Activated CD4-positive, alpha-beta T cell treated with anti-CD3 and anti-CD28 coated beads, Interleukin-2, amount 10 ng/mL, durations not matched to agents 24 days and 14 days (primary cell): Measurements from ENCODE around the gene UBE2I. TPM values are rescaled to one million over a fixed set of nuclear protein-coding genes. Genes with fewer than 3 reads are reported as not detected.
A peak's percentile ranks its signal among the peaks of the same experiment; 100 is the strongest.

Experiments
- DNase-seq: peaks from one replicate; pipeline ENCODE4 v3.0.0; 2022
- H3K27ac Mint-ChIP-seq: one replicate; pipeline ENCODE4 v1.8.0; 2022; ENCODE audit warnings: mild to moderate bottlenecking, mixed read lengths
- H3K27me3 Mint-ChIP-seq: one replicate; pipeline ENCODE4 v1.8.0; 2022; ENCODE audit warnings: mixed read lengths
- H3K36me3 Mint-ChIP-seq: one replicate; pipeline ENCODE4 v1.8.0; 2022; ENCODE audit warnings: low read depth, mild to moderate bottlenecking, mixed read lengths
- H3K4me1 Mint-ChIP-seq: one replicate; pipeline ENCODE4 v1.8.0; 2021; ENCODE audit warnings: mixed read lengths
- H3K4me3 Mint-ChIP-seq: one replicate; pipeline ENCODE4 v1.8.0; 2022; ENCODE audit warnings: mild to moderate bottlenecking, moderate library complexity, mixed read lengths
- H3K9me3 Mint-ChIP-seq: one replicate; pipeline ENCODE4 v1.8.0; 2021; ENCODE audit warnings: mixed read lengths
- intact Hi-C: fragments of 100-400 bp; cut with micrococcal nuclease; formaldehyde crosslinking; loops from one replicate; pipeline ENCODE4 v1.15.1; 2023
- total RNA-seq: library from RNA; stranded (reverse); gene quantifications from 2 replicates; pipeline ENCODE4 v1.2.3, GENCODE V29; 2022

UBE2I gene
- total RNA-seq, 1 donor from 2014 or later: 278 TPM

DNA sequence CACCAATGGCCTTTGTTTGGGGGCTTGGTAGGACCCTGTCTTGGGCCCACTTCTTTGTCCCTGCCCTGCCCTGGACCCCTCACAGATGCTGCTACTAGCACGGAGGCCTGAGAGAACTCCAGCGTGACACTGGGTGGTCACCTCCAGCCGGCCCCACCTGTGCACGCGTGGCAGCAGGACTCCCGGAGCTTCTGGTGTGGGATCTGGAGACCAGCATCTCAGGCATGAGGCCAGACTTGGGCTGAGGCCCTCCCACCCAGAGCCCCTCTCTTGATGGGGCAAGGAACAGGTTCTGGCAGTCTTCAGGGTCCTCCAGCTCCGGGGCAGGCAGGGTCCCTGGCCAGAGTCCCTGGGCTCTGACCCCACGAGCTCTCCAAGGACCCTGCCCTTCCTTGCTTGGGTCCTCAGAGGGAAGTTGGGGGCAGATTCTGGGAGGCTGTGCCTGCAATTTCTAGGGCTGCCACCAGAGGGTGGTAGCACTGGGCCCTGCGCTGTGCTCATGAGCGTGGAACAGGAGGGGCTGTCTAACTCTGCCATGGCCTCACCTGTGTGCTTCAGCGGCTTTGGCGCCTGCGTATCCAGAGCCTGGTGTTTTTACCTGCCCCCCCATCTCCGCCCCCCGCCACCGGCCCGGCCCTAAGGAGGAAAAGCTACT, 21.0 kb downstream of the UBE2I start:
- peaks cover 10% of the 10 kb centered on the region for H3K4me1 Mint-ChIP-seq
- H3K4me3 Mint-ChIP-seq: no peak overlapping the region
- peaks cover 19% of the 10 kb centered on the region for H3K27me3 Mint-ChIP-seq
- H3K27ac Mint-ChIP-seq: no peak overlapping the region
- intact Hi-C loops: no loop called here
- no peaks in the 10 kb centered on the region for H3K36me3 Mint-ChIP-seq
- H3K9me3 Mint-ChIP-seq: no peaks in the 10 kb centered on the region
- DNase-seq: peak; percentile 70

DNA sequence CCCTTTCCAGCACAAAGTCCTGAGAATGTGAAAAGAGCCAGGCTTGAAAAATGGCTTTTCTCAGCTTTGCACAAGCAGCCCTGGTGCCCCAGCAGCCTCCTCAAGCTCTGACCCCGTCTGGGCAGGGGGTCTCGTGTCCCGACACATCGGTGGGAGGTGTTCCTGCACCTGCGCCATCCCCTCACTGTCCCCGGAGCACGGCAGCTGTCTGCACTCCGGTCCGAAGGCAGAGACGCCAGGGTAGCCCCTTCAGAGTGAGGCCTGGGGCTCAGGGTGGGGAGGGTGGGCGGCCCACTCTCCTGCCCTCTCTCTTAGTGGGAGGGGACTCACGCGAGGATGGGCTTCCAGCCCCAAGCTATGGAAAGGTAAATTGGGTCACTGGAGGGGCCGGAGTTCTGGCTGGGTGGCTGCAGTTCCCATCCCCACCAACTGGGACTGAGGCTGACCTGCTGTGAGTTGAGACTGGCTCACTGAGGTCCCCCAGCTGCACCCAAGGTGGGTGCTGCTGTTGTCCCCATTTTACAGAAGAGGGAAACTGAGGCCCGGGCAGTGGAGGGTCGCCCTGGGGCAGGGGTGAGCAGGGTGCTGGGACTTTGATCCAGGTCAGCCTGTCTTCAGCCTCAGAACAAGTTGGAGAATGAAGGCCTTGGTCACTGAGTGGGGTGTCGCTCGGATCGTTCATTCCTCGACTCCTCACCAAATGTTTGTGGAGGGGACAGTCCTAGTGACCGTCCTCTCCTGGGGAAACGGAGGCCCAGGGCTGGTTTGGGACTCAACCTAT, 21.7 kb downstream of the UBE2I start:
- H3K9me3 Mint-ChIP-seq: no peaks in the 10 kb centered on the region
- intact Hi-C loops: no loop called here

DNA sequence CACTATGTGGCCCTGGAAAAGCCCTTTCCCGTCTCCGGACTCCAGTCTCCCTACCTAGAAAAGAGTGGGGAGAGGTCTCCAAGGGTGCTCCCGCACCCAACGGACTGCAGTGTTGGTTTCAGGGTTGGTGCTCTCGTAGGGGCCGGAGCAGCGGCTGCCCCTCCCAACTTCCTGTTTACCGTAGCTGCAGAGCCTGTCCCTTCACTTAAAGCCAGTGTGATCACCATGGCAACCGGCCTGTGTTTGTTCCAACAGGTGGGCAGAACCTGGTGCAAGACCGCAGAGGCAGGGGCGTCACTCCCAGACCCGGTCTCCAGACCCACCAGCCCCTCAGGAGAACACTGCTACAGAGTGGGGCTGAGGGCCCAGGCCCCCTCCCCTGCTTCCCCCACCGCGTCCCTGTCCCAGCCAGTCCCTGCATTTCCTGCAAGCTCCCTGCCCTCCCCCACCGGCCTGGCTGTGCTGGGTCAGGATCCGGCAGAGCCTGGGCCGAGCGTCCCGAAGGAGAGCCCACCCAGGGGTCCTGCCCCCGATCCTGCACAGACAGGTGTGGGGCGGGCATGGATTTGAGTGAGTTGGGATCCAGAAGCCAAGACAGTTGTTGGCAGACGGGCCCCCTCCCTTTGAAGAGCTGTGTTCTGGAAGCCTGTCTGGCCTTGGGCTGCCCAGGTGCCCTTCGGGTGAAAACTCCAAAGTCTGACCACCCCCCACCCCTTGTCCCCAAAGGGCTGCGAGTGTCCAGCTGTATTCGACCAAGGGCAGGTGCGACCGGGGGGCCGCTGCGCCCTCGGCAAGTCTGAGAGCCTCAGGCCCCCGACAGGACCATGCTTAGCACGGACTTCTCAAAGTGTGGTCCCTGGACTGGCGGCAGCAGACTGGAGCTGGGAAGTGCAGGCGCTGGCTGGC, 22.5 kb downstream of the UBE2I start:
- Mint-ChIP-seq H3K9me3 (no peaks in the 10 kb centered on the region), H3K27me3 (peaks cover 28% of the 10 kb centered on the region), H3K4me3 (peak overlapping the region; percentile 69), H3K27ac (peak overlapping the region; percentile 53), H3K4me1 (peaks cover 10% of the 10 kb centered on the region), H3K36me3 (no peaks in the 10 kb centered on the region)
- intact Hi-C loops: no loop called here
- peak; percentile 93 for DNase-seq

More for the DNA sequence above, 21.7 kb downstream of the UBE2I start:
- H3K4me3 Mint-ChIP-seq: peak overlapping the region; percentile 67
- DNase-seq: no peak
- H3K27me3 Mint-ChIP-seq: peaks cover 25% of the 10 kb centered on the region
- no peak overlapping the region for H3K27ac Mint-ChIP-seq
- peaks cover 10% of the 10 kb centered on the region for H3K4me1 Mint-ChIP-seq
- no peaks in the 10 kb centered on the region for H3K36me3 Mint-ChIP-seq

DNA sequence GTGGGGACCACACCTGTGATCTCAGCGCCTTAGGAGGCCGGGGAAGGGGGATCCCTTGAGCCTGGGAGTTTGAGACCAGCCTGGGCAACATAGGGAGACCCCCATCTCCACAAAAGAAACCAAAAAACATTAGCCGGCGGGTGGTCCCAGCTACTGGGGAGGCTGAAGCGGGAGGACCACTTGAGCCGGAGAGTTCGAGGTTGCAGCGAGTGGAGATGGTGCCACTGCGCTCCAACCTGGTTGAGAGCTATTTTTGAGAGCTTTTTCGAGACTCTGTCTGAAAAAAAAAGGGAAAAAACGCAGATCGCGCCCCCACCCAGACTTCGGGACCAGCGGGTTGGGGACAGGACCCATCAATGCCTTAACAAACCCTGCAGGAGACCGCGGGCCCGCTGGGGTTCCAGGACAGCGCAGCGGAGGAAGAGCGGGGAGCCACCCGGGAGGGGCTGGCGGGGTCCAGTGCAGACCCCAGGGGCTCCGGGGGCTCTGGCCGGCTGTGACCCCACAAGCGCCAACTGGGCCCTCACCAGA, 23.2 kb downstream of the UBE2I start:
- DNase-seq: peak; percentile 67
- Mint-ChIP-seq H3K27ac (no peak overlapping the region), H3K4me3 (peak overlapping the region; percentile 69), H3K27me3 (peaks cover 28% of the 10 kb centered on the region), H3K4me1 (peaks cover 10% of the 10 kb centered on the region), H3K9me3 (no peaks in the 10 kb centered on the region), H3K36me3 (no peaks in the 10 kb centered on the region)
- intact Hi-C loops: loop anchor here (1.0 kb wide), 1 partner anchor 23 kb away; the partner anchor contains the start of gene UBE2I

DNA sequence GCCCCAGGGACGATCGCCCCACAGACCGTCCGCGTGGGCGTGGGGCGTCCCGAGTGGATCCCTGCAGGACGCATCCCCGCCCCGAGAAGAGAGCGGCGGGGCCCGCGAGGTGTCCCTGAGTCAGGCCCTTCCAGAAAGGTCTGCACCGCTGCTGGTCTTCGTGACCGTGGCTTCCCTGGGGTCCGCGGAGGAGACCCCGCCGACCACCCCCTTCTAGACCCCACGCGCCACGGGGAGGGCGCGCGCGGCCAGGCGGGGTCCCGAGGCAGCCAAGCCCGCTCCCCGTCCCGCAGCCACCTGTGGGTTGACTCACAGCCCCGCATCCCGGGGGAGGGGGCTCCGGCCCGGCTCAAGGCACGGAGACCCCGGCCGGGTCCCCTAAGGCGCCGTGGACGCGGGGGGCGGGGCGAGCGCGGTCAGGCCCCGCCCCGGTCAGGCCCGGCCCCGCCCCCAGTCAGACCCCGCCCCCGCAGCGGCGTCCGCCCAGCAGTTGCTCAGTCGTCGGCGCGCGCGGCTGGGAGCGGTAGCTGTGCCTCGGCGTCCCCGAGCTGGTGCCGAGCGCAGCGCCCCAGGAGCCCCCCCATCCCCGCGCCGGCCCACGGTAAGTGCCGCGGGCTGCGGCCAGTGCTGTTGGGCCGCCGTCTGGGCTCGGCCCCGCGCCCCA, 23.8 kb downstream of the UBE2I start, which contains the start of gene BAIAP3:
Gene BAIAP3 (plus strand): TSS at position 497 of the 664 bp plus-strand sequence. CDS start 4,905 bp downstream, outside the sequence.
- Mint-ChIP-seq H3K36me3 (no peaks in the 10 kb centered on the region), H3K4me3 (peak within 1 kb of the TSS; percentile 69), H3K9me3 (no peaks in the 10 kb centered on the region), H3K4me1 (peaks cover 10% of the 10 kb centered on the region), H3K27ac (no peak within 1 kb of the TSS), H3K27me3 (peaks cover 28% of the 10 kb centered on the region)
- intact Hi-C loops: loop anchor here (1.0 kb wide), 1 partner anchor 24 kb away; the partner anchor contains the start of gene UBE2I
- peak; percentile 87 for DNase-seq

DNA sequence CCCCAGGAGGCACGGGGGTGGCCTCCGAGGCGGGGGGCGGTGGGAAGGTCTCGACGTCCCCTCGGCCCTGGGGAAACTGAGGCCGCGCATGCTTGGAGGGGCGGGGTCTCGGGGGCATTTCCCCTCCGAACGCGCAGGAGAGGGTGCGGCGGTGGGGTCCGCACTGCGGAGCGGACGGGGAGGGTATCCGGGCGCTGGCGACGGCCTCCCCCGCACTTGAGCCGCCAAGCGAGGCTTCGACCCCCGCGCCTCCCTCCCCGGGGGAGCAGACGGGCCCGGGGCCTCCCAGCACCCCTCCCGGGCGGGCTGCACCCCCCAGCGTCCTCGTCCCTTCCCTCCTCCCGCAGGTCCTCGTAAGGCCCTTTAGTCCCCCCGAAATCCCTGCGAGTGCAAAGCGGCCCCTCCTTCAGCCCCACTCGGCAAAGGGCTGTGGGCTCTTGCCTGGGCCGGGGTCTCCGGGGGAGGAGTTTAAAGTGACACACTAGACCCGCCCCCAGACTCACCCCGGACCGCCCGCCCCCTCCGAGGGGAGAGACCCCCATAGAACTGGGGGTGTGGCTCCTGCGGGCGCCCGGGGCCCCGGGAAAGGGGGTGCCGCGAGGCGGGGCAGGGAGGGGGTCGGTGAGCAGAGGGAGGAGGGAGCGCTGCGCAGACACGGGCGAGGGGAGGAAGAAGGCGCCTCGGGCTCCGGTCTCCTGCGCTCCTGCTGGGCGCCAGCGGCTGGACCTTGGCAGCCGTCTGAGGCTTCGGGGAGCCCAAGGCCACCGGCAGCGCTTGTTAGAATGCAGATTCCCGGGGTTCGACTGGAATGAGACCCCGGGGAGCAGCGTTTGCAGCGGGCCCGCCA, 24.6 kb downstream of the UBE2I start:
- peaks cover 10% of the 10 kb centered on the region for H3K4me1 Mint-ChIP-seq
- intact Hi-C loops: loop anchor here (1.0 kb wide), 1 partner anchor 25 kb away; the partner anchor contains the start of gene UBE2I
- no peaks in the 10 kb centered on the region for H3K36me3 Mint-ChIP-seq
- no peak overlapping the region for H3K4me3 Mint-ChIP-seq
- H3K27ac Mint-ChIP-seq: no peak overlapping the region
- H3K9me3 Mint-ChIP-seq: no peaks in the 10 kb centered on the region
- peaks cover 28% of the 10 kb centered on the region for H3K27me3 Mint-ChIP-seq
- peak; percentile 58 for DNase-seq

DNA sequence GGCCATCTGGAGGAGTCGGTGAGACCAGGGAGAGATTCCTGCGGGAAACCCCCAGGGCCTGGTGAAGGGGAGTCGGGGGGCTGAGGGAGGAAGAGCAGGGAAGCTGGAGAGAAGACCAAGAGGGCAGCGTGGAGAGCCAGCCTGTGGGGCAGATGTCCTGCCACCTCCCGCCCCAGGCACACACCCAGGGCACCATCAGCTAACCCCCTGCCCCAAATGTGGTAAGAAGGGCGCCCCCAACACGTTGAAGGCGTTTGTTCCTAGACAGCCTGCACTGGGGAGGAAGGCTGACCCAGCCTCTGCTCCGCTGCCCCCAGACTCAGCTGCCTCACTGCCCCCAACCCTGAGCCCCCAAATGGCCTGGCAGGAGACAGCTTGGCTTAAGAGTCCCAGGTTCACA, 25.3 kb downstream of the UBE2I start:
- Mint-ChIP-seq H3K36me3 (no peaks in the 10 kb centered on the region), H3K4me3 (no peak overlapping the region), H3K27ac (no peak overlapping the region), H3K27me3 (peaks cover 28% of the 10 kb centered on the region), H3K9me3 (no peaks in the 10 kb centered on the region), H3K4me1 (peaks cover 10% of the 10 kb centered on the region)
- intact Hi-C loops: no loop called here
- peak; percentile 55 for DNase-seq

DNA sequence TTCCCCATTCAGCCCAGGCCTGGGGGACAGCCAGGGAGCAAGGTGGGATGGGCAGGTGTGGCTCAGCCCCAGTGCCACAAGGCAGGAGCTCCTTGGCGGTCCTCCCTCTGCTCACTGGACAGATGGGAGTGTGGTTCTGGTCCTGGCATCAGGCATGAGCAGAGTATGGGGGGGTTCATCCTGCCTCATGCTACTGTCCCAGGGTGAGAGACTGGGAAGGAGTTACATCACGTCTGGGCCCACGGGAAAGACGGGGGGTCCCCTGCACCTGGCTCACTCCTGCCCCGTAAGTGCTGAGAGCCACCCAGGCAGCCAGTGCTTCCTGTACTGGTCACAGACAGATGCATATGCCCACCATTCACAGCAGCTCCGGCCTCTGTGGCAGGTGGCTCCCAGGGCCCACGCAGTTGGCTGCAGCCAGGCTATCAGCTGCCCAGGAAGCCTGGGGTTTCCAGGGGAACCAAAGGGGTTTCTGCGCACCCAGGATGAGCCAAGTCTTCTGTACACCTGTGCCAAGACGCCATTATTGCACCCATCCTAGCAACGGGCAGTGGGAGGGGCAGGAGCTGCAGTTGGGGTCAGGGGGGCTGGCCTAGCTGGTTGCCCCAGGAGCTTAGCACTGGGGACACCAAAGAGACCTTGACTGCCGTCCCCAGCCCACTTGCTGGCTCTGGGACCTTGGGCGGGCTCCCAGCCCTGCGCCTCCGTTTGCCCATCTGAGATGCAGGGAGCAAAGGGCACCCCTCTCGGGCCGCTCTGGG, 26.0 kb downstream of the UBE2I start:
- DNase-seq: peak; percentile 63
- H3K27ac Mint-ChIP-seq: peak overlapping the region; percentile 32
- H3K27me3 Mint-ChIP-seq: peaks cover 28% of the 10 kb centered on the region
- H3K9me3 Mint-ChIP-seq: no peaks in the 10 kb centered on the region
- peaks cover 10% of the 10 kb centered on the region for H3K4me1 Mint-ChIP-seq
- no peaks in the 10 kb centered on the region for H3K36me3 Mint-ChIP-seq
- H3K4me3 Mint-ChIP-seq: no peak overlapping the region
- intact Hi-C loops: no loop called here

DNA sequence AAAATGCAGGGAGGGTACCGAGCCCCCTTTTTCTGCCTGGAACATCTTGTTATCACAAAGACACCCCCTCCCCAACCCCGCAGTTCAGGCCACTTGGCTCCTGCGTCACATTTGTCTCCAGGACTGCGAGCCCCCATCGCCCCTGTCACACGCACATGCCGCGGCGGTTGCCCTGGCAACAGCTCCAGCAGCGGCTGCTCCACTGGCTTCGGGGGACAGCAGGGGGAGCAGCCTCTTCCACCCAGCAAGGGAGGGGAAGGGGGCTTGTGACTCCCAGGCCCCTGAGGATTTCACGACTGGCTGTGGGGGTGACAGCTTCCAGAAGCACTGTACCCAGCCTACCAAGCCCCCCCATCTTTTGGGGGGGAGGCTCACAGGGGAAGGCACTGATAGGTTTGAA, 26.6 kb downstream of the UBE2I start:
- peak; percentile 69 for DNase-seq
- peaks cover 10% of the 10 kb centered on the region for H3K4me1 Mint-ChIP-seq
- no peaks in the 10 kb centered on the region for H3K9me3 Mint-ChIP-seq
- H3K27me3 Mint-ChIP-seq: peaks cover 28% of the 10 kb centered on the region
- H3K36me3 Mint-ChIP-seq: no peaks in the 10 kb centered on the region
- intact Hi-C loops: no loop called here
- no peak overlapping the region for H3K27ac Mint-ChIP-seq
- no peak overlapping the region for H3K4me3 Mint-ChIP-seq

DNA sequence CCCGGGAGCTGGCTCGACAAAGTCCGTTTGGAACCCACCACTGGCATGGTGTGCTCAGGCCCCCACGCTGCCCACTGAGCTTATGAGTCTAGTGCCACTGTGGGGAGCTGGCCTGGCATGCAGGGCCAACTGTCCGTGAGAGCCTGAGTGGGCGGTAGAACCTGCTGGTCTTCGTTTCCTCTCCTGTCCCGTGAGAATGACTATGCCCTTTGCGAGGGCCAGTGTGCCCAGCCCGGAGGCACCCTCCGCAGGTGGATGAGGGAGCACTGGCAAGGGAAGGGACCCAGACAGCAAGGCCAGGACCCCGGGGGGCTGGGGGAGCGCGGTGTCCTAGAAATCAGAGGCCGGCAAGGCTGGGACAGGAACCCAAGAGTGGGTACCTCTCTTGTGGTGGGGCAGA, 27.2 kb downstream of the UBE2I start:
- H3K36me3 Mint-ChIP-seq: no peaks in the 10 kb centered on the region
- H3K9me3 Mint-ChIP-seq: no peaks in the 10 kb centered on the region
- no peak overlapping the region for H3K27ac Mint-ChIP-seq
- peak; percentile 57 for DNase-seq
- H3K27me3 Mint-ChIP-seq: peaks cover 25% of the 10 kb centered on the region
- intact Hi-C loops: no loop called here
- peaks cover 9% of the 10 kb centered on the region for H3K4me1 Mint-ChIP-seq
- H3K4me3 Mint-ChIP-seq: no peak overlapping the region

DNA sequence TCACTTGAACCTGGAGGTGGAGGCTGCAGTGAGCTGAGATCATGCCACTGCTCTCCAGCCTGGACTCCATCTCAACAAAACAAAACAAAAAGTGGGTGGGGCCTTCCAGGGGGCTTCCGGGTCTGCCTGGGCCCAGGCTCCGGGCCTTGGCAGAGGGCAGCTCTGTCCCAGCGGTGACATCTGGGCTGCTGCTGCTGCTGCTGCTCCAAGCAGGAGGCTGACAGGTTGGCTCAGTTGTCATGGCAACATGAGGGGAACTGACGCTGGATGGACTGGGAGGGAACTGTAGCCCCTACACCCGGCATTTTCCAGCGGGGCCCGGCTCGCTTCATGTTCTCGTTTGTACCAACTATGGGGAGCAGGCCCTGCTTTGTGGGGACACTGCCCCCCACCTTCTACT, 28.1 kb downstream of the UBE2I start:
- Mint-ChIP-seq H3K4me3 (no peak overlapping the region), H3K36me3 (no peaks in the 10 kb centered on the region), H3K4me1 (peaks cover 7% of the 10 kb centered on the region), H3K27ac (no peak overlapping the region), H3K9me3 (no peaks in the 10 kb centered on the region), H3K27me3 (peaks cover 21% of the 10 kb centered on the region)
- intact Hi-C loops: no loop called here
- peak; percentile 61 for DNase-seq
